ENCODE measurements around the gene THRB. TPM values are rescaled to one million over a fixed set of nuclear protein-coding genes. Genes with fewer than 3 reads are reported as not detected.

The THRB gene
- total RNA-seq, 1 donor from 2014 or later, result 22.8 TPM

- no peak overlapping the region for H3K4me3 ChIP-seq
- H3K27ac ChIP-seq, result no peak overlapping the region
- no peaks in the 10 kb centered on the region for H3K36me3 ChIP-seq
- intact Hi-C loops (cut with DNase I), result no loop called here
- no peak for DNase-seq (ENCODE audit: extremely low spot score in 2 of 2)
- no peak for TF ChIP-seq POLR2A (IDR thresholded peaks at IDR 0.05)
- TF ChIP-seq CTCF (IDR thresholded peaks at IDR 0.05), result no peak
- TF ChIP-seq POLR2AphosphoS5 (IDR thresholded peaks at IDR 0.05; ENCODE audit: insufficient read depth in 1 of 2, low read depth in 1 of 2), result no peak
- H3K9me3 ChIP-seq, result no peaks in the 10 kb centered on the region
- peaks cover 20% of the 10 kb centered on the region for H3K4me1 ChIP-seq
- H3K27me3 ChIP-seq, result no peaks in the 10 kb centered on the region
These were observed 140.4 kb downstream of the THRB start for GRCh38 chr3:24354230-24354629.

- DNase-seq (ENCODE audit: extremely low spot score in 2 of 2), result no peak
- no peak for TF ChIP-seq POLR2AphosphoS5 (IDR thresholded peaks at IDR 0.05; ENCODE audit: insufficient read depth in 1 of 2, low read depth in 1 of 2)
- TF ChIP-seq POLR2A (IDR thresholded peaks at IDR 0.05), result no peak
- no peak for TF ChIP-seq CTCF (IDR thresholded peaks at IDR 0.05)
- no peaks in the 10 kb centered on the region for H3K9me3 ChIP-seq
- intact Hi-C loops (cut with DNase I), result no loop called here
- H3K4me1 ChIP-seq, result peaks cover 17% of the 10 kb centered on the region
- no peaks in the 10 kb centered on the region for H3K27me3 ChIP-seq
- no peak overlapping the region for H3K27ac ChIP-seq
- no peak overlapping the region for H3K4me3 ChIP-seq
- H3K36me3 ChIP-seq, result no peaks in the 10 kb centered on the region
These were observed 141.6 kb downstream of the THRB start for GRCh38 chr3:24352893-24353553.

GRCh38 chr3:24351779-24352469 lies 142.7 kb downstream of the THRB start:
- intact Hi-C loops (cut with DNase I), result no loop called here
- Histone ChIP-seq H3K9me3 (no peaks in the 10 kb centered on the region), H3K36me3 (no peaks in the 10 kb centered on the region), H3K27me3 (no peaks in the 10 kb centered on the region), H3K27ac (no peak overlapping the region), H3K4me3 (no peak overlapping the region), H3K4me1 (peaks cover 14% of the 10 kb centered on the region)
- no peak for DNase-seq (ENCODE audit: extremely low spot score in 2 of 2)
- TF ChIP-seq CTCF (IDR thresholded peaks at IDR 0.05) (no peak), POLR2AphosphoS5 (IDR thresholded peaks at IDR 0.05; ENCODE audit: insufficient read depth in 1 of 2, low read depth in 1 of 2) (no peak), POLR2A (IDR thresholded peaks at IDR 0.05) (no peak)

- Histone ChIP-seq H3K9me3 (no peaks in the 10 kb centered on the region), H3K4me3 (no peak overlapping the region), H3K27me3 (no peaks in the 10 kb centered on the region), H3K27ac (no peak overlapping the region), H3K36me3 (no peaks in the 10 kb centered on the region), H3K4me1 (peaks cover 14% of the 10 kb centered on the region)
- intact Hi-C loops (cut with DNase I), result no loop called here
- DNase-seq (ENCODE audit: extremely low spot score in 2 of 2), result no peak
- TF ChIP-seq POLR2AphosphoS5 (IDR thresholded peaks at IDR 0.05; ENCODE audit: insufficient read depth in 1 of 2, low read depth in 1 of 2), result no peak
- no peak for TF ChIP-seq CTCF (IDR thresholded peaks at IDR 0.05)
- TF ChIP-seq POLR2A (IDR thresholded peaks at IDR 0.05), result no peak
These were observed 145.2 kb downstream of the THRB start for GRCh38 chr3:24349367-24350019.

Data from vagina (tissue), 2 donors.